ENCODE data around the gene MT1M.
"Not testable (repeated sequence)": the region's sequence is repeated elsewhere in the genome, so short reads cannot be mapped to it uniquely, and the experiment has no call there.

MT1M gene

GRCh38 chr16:56616608-56617211, 15.7 kb upstream of the MT1M start:
- CTCF ChIA-PET: interaction anchor here (1.6 kb wide), 1 partner anchor 9 kb away, joined by 4 read pairs; the partner anchor contains the start of gene MT1E
- H3K4me3 ChIP-seq (ENCODE audit: low read depth, low read length): peak overlapping the region; percentile 25
- no peak for TF ChIP-seq CTCF (IDR thresholded peaks at IDR 0.05; ENCODE audit: insufficient read depth, low read length, missing control alignments)

GRCh38 chr16:56617212-56618085, 15.0 kb upstream of the MT1M start:
- no peak for TF ChIP-seq CTCF (IDR thresholded peaks at IDR 0.05; ENCODE audit: insufficient read depth, low read length, missing control alignments)
- POLR2A ChIA-PET: interaction anchor here (0.6 to 17.5 kb wide), 4 partner anchors 9 to 316 kb away, joined by 3 to 263 read pairs (median 6); partner anchors contain the start of genes MT1E and MT2A
- no peak for DNase-seq (ENCODE audit: low read depth, low spot score)
- peak overlapping the region; percentile 25 for H3K4me3 ChIP-seq (ENCODE audit: low read depth, low read length)
- CTCF ChIA-PET: interaction anchor here (1.2 to 1.6 kb wide), 2 partner anchors 8 to 10 kb away, joined by 3 to 4 read pairs; partner anchors contain the start of genes MT1E and MT2A

More at GRCh38 chr16:56616608-56617211, 15.7 kb upstream of the MT1M start:
- no peak for DNase-seq (ENCODE audit: low read depth, low spot score)
- POLR2A ChIA-PET: interaction anchor here (1.2 to 17.5 kb wide), 2 partner anchors 8 to 9 kb away, joined by 8 to 263 read pairs; partner anchors contain the start of genes MT1E and MT2A

- H3K4me3 ChIP-seq (ENCODE audit: low read depth, low read length): no peak overlapping the region
- DNase-seq (ENCODE audit: low read depth, low spot score): no peak
- POLR2A ChIA-PET: interaction anchor here (0.6 to 17.5 kb wide), 3 partner anchors 8 to 317 kb away, joined by 4 to 263 read pairs (median 8); partner anchors contain the start of genes MT1E and MT2A
- CTCF ChIA-PET: interaction anchor here (1.2 kb wide), 1 partner anchor 10 kb away, joined by 3 read pairs; the partner anchor contains the start of gene MT2A
- no peak for TF ChIP-seq CTCF (IDR thresholded peaks at IDR 0.05; ENCODE audit: insufficient read depth, low read length, missing control alignments)
Measured at GRCh38 chr16:56618138-56618537, 14.3 kb upstream of the MT1M start.

- no peak for DNase-seq (ENCODE audit: low read depth, low spot score)
Measured at GRCh38 chr16:56620339-56620897, 12.0 kb upstream of the MT1M start.

GRCh38 chr16:56621665-56622445, 10.6 kb upstream of the MT1M start:
- not testable (repeated sequence) for H3K4me3 ChIP-seq (ENCODE audit: low read depth, low read length); DNase-seq (ENCODE audit: low read depth, low spot score)
- CTCF ChIA-PET: interaction anchor here (0.8 kb wide), 1 partner anchor 16 kb away, joined by 3 read pairs; no protein-coding TSS in a partner anchor
- POLR2A ChIA-PET: interaction anchor here (9.0 kb wide), 1 partner anchor 12 kb away, joined by 263 read pairs; the partner anchor contains the start of gene MT2A

More at GRCh38 chr16:56620339-56620897, 12.0 kb upstream of the MT1M start:
- POLR2A ChIA-PET: no interaction called here
- no peak overlapping the region for H3K4me3 ChIP-seq (ENCODE audit: low read depth, low read length)
- TF ChIP-seq CTCF (IDR thresholded peaks at IDR 0.05; ENCODE audit: insufficient read depth, low read length, missing control alignments): no peak
- CTCF ChIA-PET: interaction anchor here (1.1 kb wide), 1 partner anchor 82 kb away, joined by 3 read pairs; no protein-coding TSS in a partner anchor

GRCh38 chr16:56623184-56623583, 9.3 kb upstream of the MT1M start:
- CTCF ChIA-PET: interaction anchor here (0.9 to 1.8 kb wide), 4 partner anchors 11 to 109 kb away, joined by 3 to 11 read pairs (median 5); no protein-coding TSS in a partner anchor
- not testable (repeated sequence) for DNase-seq (ENCODE audit: low read depth, low spot score); H3K4me3 ChIP-seq (ENCODE audit: low read depth, low read length)
- POLR2A ChIA-PET: interaction anchor here (9.0 kb wide), 1 partner anchor 13 kb away, joined by 263 read pairs; the partner anchor contains the start of gene MT2A
